Liver (tissue), 9 donors: ENCODE results near the gene SAYSD1. TPM values are rescaled to one million over a fixed set of nuclear protein-coding genes. Genes with fewer than 3 reads are reported as not detected.

Experiments
- DNase-seq: peaks from one replicate; pipeline ENCODE4 v3.0.0-alpha.2; 2017; ENCODE audit warnings: low spot score
- H3K27ac ChIP-seq, 2 donors: one replicate each; pipeline ENCODE4 v1.7.0; 2013; ENCODE audit warnings: inconsistent platforms in 2 of 2, low read length in 2 of 2, control low read depth in 1 of 2, low read depth in 1 of 2, mild to moderate bottlenecking in 1 of 2
- H3K27me3 ChIP-seq, 4 donors: one replicate each; pipeline versions ENCODE4 v1.6.1 to v1.7.0; 2013; ENCODE audit warnings: low read length in 3 of 4, inconsistent platforms in 1 of 4, mild to moderate bottlenecking in 1 of 4, moderate library complexity in 1 of 4; ENCODE audit not compliant: control insufficient read depth in 4 of 4, insufficient read depth in 4 of 4
- H3K36me3 ChIP-seq, 4 donors: one replicate each; pipeline versions ENCODE4 v1.6.1 to v1.7.0; 2013; ENCODE audit warnings: low read length in 3 of 4, mild to moderate bottlenecking in 3 of 4, low read depth in 1 of 4, moderate library complexity in 1 of 4; ENCODE audit not compliant: control insufficient read depth in 4 of 4, insufficient read depth in 3 of 4
- H3K4me1 ChIP-seq, 4 donors: one replicate each; pipeline versions ENCODE4 v1.6.1 to v1.7.0; 2013; ENCODE audit warnings: low read length in 3 of 4, mild to moderate bottlenecking in 3 of 4, moderate library complexity in 1 of 4; ENCODE audit not compliant: control insufficient read depth in 4 of 4, insufficient read depth in 4 of 4
- H3K4me3 ChIP-seq, 3 donors: one replicate each; pipeline versions ENCODE4 v1.6.1 to v1.7.0; 2013; ENCODE audit warnings: low read length in 3 of 3, control low read depth in 1 of 3, low read depth in 1 of 3, mild to moderate bottlenecking in 1 of 3
- H3K9ac ChIP-seq, 2 donors: one replicate each; pipeline ENCODE4 v1.7.0; 2013; ENCODE audit warnings: low read length in 2 of 2, mild to moderate bottlenecking in 2 of 2, moderate library complexity in 2 of 2, control low read depth in 1 of 2, low read depth in 1 of 2
- H3K9me3 ChIP-seq, 4 donors: one replicate each; pipeline versions ENCODE4 v1.6.1 to v1.7.0; 2013; ENCODE audit warnings: low read length in 3 of 4; ENCODE audit not compliant: control insufficient read depth in 4 of 4
- EGR1 ChIP-seq, 2 donors: IDR thresholded peaks; 2 replicates each; pipeline ENCODE4 v1.6.1; 2016 to 2018; ENCODE audit warnings: antibody characterized with exemption in 2 of 2, low read depth in 2 of 2
- FOXA1 ChIP-seq: IDR thresholded peaks from 2 replicates; pipeline ENCODE4 v1.6.1; 2016; ENCODE audit warnings: antibody characterized with exemption
- FOXA2 ChIP-seq: IDR thresholded peaks from 2 replicates; pipeline ENCODE4 v1.6.1; 2016; ENCODE audit warnings: antibody characterized with exemption
- GABPA ChIP-seq, 2 donors: IDR thresholded peaks in 1 of 2; conservative IDR thresholded peaks in 1 of 2; 2 replicates each; pipeline ENCODE4 v1.6.1; 2016; ENCODE audit warnings: antibody characterized with exemption in 2 of 2, mild to moderate bottlenecking in 1 of 2, moderate library complexity in 1 of 2
- HNF4A ChIP-seq, 2 donors: conservative IDR thresholded peaks; 2 replicates each; pipeline ENCODE4 v1.6.1; 2016; ENCODE audit warnings: antibody characterized with exemption in 2 of 2, mild to moderate bottlenecking in 2 of 2
- HNF4G ChIP-seq: IDR thresholded peaks from 2 replicates; pipeline ENCODE4 v1.6.1; 2016; ENCODE audit warnings: antibody characterized with exemption
- JUND ChIP-seq, 2 donors: IDR thresholded peaks; 2 replicates each; pipeline ENCODE4 v1.6.1; 2016; ENCODE audit warnings: antibody characterized with exemption in 2 of 2
- NR2F2 ChIP-seq: IDR thresholded peaks from 2 replicates; pipeline ENCODE4 v1.6.1; 2016; ENCODE audit warnings: antibody characterized with exemption
- RAD21 ChIP-seq, 2 donors: IDR thresholded peaks; 2 replicates each; pipeline ENCODE4 v1.6.1; 2016; ENCODE audit warnings: antibody characterized with exemption in 2 of 2, mild to moderate bottlenecking in 2 of 2
- RXRA ChIP-seq, 2 donors: IDR thresholded peaks; 2 replicates each; pipeline ENCODE4 v1.6.1; 2017 to 2018; ENCODE audit warnings: antibody characterized with exemption in 2 of 2, mild to moderate bottlenecking in 1 of 2
- SP1 ChIP-seq: IDR thresholded peaks from 2 replicates; pipeline ENCODE4 v1.6.1; 2018; ENCODE audit warnings: antibody characterized with exemption, mild to moderate bottlenecking
- TAF1 ChIP-seq: conservative IDR thresholded peaks from 2 replicates; pipeline ENCODE4 v1.6.1; 2016; ENCODE audit warnings: antibody characterized with exemption, mild to moderate bottlenecking
- YY1 ChIP-seq: IDR thresholded peaks from 2 replicates; pipeline ENCODE4 v1.6.1; 2016; ENCODE audit warnings: antibody characterized with exemption, mild to moderate bottlenecking
- WGBS: extraction: QIAGEN DNeasy Blood & Tissue Kit; methylation state at CpG from one replicate; pipeline ENCODE4 v1.1.7; 2013; 5-methylcytosine and 5-hydroxymethylcytosine counted together
- polyA plus RNA-seq, 2 donors: library from polyadenylated mRNA; stranded (reverse) in 1 of 2; unstranded in 1 of 2; fragments of 200-250 nt in 1 of 2; fragments of >200 nt in 1 of 2; fragmentation: Nextera tagmentation in 1 of 2; extraction: Ambion mirVana in 1 of 2; gene quantifications; one replicate each; pipeline versions ENCODE4 v1.2.1 to v1.2.3, GENCODE V29; 2013 to 2015
- total RNA-seq, 2 donors: library from RNA; depleted of rRNA; stranded (reverse); fragments of >200 nt; gene quantifications; one replicate each; pipeline ENCODE4 v1.2.3, GENCODE V29; 2014
- TF ChIP-seq, protein P1 (sequence below): IDR thresholded peaks from 2 replicates; pipeline ENCODE4 v1.6.1; 2016; ENCODE audit warnings: antibody characterized with exemption
- TF ChIP-seq, protein P2 (sequence below): IDR thresholded peaks from 2 replicates; pipeline ENCODE4 v1.6.1; 2016; ENCODE audit warnings: antibody characterized with exemption, mild to moderate bottlenecking
- TF ChIP-seq, protein P3 (sequence below): IDR thresholded peaks from 2 replicates; pipeline ENCODE4 v1.6.1; 2016; ENCODE audit warnings: antibody characterized with exemption
- TF ChIP-seq, protein P4 (sequence below): fragments of 150-350 bp; IDR thresholded peaks from 2 replicates; pipeline ENCODE4 v1.5.1; 2017; ENCODE audit warnings: improper control_type of control experiment, low read depth, low read length; ENCODE audit not compliant: missing input control
- TF ChIP-seq, protein P5 (sequence below): IDR thresholded peaks from 2 replicates; pipeline ENCODE4 v1.6.1; 2016; ENCODE audit warnings: antibody characterized with exemption
- donor health status: healthy.
- donor health status: healthy.
- donor health status: healthy.
- donor health status: healthy.
- donor health status: healthy.

SAYSD1 gene
- total and polyA plus RNA-seq, 4 donors: 6.5 to 12.2 (median 9.3) TPM

DNA sequence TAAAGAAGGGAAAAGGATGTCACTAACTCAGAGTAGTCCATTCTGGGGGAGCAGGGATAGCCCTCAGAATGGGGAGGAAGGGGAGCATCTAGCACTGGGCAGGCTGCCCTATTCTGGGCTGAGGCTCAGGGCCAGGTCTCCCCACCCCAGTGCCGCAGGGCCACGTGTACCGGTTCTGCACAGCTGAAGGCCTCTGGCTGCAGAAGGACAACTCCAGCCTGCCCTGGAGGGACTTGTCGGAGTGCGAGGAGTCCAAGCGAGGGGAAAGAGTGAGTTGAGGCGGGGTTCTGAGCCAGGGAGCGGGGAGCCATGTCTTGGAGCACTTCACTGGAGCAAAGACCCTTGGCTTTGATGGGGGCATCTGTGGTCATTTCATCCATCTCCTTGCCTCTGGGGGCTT lies 49.4 kb downstream of the SAYSD1 start:
- TF ChIP-seq, protein P1, sequence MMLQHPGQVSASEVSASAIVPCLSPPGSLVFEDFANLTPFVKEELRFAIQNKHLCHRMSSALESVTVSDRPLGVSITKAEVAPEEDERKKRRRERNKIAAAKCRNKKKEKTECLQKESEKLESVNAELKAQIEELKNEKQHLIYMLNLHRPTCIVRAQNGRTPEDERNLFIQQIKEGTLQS: no peak
- TF ChIP-seq SP1 (no peak), HNF4G (no peak), FOXA2 (no peak), JUND (IDR thresholded peaks at IDR 0.05) (no peak), HNF4A (conservative IDR thresholded peaks at IDR 0.05) (no peak), FOXA1 (no peak), EGR1 (IDR thresholded peaks at IDR 0.05; ENCODE audit: low read depth in 2 of 2) (no peak), RAD21 (IDR thresholded peaks at IDR 0.05) (no peak), RXRA (IDR thresholded peaks at IDR 0.05) (no peak), NR2F2 (no peak), GABPA (IDR thresholded peaks at IDR 0.05 in 1 of 2, conservative IDR thresholded peaks at IDR 0.05 in 1 of 2) (no peak), TAF1 (no peak), YY1 (no peak)
- TF ChIP-seq, protein P2, sequence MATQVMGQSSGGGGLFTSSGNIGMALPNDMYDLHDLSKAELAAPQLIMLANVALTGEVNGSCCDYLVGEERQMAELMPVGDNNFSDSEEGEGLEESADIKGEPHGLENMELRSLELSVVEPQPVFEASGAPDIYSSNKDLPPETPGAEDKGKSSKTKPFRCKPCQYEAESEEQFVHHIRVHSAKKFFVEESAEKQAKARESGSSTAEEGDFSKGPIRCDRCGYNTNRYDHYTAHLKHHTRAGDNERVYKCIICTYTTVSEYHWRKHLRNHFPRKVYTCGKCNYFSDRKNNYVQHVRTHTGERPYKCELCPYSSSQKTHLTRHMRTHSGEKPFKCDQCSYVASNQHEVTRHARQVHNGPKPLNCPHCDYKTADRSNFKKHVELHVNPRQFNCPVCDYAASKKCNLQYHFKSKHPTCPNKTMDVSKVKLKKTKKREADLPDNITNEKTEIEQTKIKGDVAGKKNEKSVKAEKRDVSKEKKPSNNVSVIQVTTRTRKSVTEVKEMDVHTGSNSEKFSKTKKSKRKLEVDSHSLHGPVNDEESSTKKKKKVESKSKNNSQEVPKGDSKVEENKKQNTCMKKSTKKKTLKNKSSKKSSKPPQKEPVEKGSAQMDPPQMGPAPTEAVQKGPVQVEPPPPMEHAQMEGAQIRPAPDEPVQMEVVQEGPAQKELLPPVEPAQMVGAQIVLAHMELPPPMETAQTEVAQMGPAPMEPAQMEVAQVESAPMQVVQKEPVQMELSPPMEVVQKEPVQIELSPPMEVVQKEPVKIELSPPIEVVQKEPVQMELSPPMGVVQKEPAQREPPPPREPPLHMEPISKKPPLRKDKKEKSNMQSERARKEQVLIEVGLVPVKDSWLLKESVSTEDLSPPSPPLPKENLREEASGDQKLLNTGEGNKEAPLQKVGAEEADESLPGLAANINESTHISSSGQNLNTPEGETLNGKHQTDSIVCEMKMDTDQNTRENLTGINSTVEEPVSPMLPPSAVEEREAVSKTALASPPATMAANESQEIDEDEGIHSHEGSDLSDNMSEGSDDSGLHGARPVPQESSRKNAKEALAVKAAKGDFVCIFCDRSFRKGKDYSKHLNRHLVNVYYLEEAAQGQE: no peak
- TF ChIP-seq, protein P3, sequence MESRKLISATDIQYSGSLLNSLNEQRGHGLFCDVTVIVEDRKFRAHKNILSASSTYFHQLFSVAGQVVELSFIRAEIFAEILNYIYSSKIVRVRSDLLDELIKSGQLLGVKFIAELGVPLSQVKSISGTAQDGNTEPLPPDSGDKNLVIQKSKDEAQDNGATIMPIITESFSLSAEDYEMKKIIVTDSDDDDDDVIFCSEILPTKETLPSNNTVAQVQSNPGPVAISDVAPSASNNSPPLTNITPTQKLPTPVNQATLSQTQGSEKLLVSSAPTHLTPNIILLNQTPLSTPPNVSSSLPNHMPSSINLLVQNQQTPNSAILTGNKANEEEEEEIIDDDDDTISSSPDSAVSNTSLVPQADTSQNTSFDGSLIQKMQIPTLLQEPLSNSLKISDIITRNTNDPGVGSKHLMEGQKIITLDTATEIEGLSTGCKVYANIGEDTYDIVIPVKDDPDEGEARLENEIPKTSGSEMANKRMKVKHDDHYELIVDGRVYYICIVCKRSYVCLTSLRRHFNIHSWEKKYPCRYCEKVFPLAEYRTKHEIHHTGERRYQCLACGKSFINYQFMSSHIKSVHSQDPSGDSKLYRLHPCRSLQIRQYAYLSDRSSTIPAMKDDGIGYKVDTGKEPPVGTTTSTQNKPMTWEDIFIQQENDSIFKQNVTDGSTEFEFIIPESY: no peak
- TF ChIP-seq, protein P4, sequence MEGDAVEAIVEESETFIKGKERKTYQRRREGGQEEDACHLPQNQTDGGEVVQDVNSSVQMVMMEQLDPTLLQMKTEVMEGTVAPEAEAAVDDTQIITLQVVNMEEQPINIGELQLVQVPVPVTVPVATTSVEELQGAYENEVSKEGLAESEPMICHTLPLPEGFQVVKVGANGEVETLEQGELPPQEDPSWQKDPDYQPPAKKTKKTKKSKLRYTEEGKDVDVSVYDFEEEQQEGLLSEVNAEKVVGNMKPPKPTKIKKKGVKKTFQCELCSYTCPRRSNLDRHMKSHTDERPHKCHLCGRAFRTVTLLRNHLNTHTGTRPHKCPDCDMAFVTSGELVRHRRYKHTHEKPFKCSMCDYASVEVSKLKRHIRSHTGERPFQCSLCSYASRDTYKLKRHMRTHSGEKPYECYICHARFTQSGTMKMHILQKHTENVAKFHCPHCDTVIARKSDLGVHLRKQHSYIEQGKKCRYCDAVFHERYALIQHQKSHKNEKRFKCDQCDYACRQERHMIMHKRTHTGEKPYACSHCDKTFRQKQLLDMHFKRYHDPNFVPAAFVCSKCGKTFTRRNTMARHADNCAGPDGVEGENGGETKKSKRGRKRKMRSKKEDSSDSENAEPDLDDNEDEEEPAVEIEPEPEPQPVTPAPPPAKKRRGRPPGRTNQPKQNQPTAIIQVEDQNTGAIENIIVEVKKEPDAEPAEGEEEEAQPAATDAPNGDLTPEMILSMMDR: no peak
- TF ChIP-seq, protein P5, sequence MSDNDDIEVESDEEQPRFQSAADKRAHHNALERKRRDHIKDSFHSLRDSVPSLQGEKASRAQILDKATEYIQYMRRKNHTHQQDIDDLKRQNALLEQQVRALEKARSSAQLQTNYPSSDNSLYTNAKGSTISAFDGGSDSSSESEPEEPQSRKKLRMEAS: no peak
- Histone ChIP-seq H3K4me3 (no peak overlapping the region), H3K27ac (no peak overlapping the region), H3K9me3 (no peaks in the 10 kb centered on the region), H3K36me3 (no peaks in the 10 kb centered on the region), H3K4me1 (peaks cover 0 to 2% (median 0%) of the 10 kb centered on the region in 4 donors), H3K27me3 (no peaks in the 10 kb centered on the region), H3K9ac (no peak overlapping the region)
- 96% methylated on average over 8 of the region's 8 CpGs for WGBS
- DNase-seq: no peak
